SK-N-SH (cell line): Measurements from ENCODE around the gene GRIN2A. TPM values are rescaled to one million over a fixed set of nuclear protein-coding genes. Genes with fewer than 3 reads are reported as not detected.

ENCODE experiments used
- CTCF ChIA-PET: fragments of 300-600, 350-600 bp; formaldehyde crosslinking; extraction: SDS; loops from one replicate; lab custom pipeline; 2021; lab: Yijun Ruan, JAX
- POLR2A ChIA-PET: fragments of 350-600 bp; sonication (Branson Sonifier 250); formaldehyde crosslinking; extraction: SDS; loops from one replicate; lab custom pipeline; 2020; ENCODE audit warnings: antibody characterized with exemption, inconsistent platforms; lab: Yijun Ruan, JAX
- DNase-seq: peaks from one replicate; pipeline ENCODE4 v3.0.0; 2012
- H2AFZ ChIP-seq: fragments of 200-600 bp; sonication (generic); 2 replicates; pipeline ENCODE4 v1.8.1; 2016; ENCODE audit warnings: antibody characterized with exemption, mild to moderate bottlenecking, low read depth
- H3F3A ChIP-seq: fragments of 200-600 bp; sonication (generic); replicated peaks from 2 replicates; pipeline ENCODE3; 2016; ENCODE audit warnings: antibody characterized with exemption, mild to moderate bottlenecking; ENCODE audit not compliant: insufficient read depth
- H3K27ac ChIP-seq, 2 experiments: fragments of 200-500 bp in 1 of 2; fragments of 200-600 bp in 1 of 2; sonication (Bioruptor generic) in 1 of 2; sonication (generic), shearing (Covaris generic) in 1 of 2; 2 replicates each; pipeline versions ENCODE4 v1.5.1 to v1.6.1; 2014 to 2016; ENCODE audit warnings: low read depth in 2 of 2, inconsistent platforms in 1 of 2, low read length in 1 of 2, mild to moderate bottlenecking in 1 of 2, mixed read lengths in 1 of 2
- H3K27me3 ChIP-seq: fragments of 200-600 bp; sonication (generic), shearing (Covaris generic); 2 replicates; pipeline ENCODE4 v1.6.1; 2016; ENCODE audit warnings: mixed run types; ENCODE audit not compliant: insufficient read depth
- H3K36me3 ChIP-seq, 2 experiments: fragments of 200-500 bp in 1 of 2; fragments of 200-600 bp in 1 of 2; sonication (Bioruptor generic) in 1 of 2; sonication (generic) in 1 of 2; replicated peaks in 1 of 2; 2 replicates each; pipeline versions ENCODE3 to v1.5.1; 2014 to 2016; ENCODE audit warnings: low read length in 1 of 2, mild to moderate bottlenecking in 1 of 2; ENCODE audit not compliant: insufficient read depth in 2 of 2, control insufficient read depth in 1 of 2
- H3K4me1 ChIP-seq, 2 experiments: fragments of 200-500 bp in 1 of 2; fragments of 200-600 bp in 1 of 2; sonication (Bioruptor generic) in 1 of 2; sonication (generic), shearing (Covaris generic) in 1 of 2; 2 replicates each; pipeline versions ENCODE4 v1.5.1 to v1.6.1; 2014 to 2016; ENCODE audit warnings: low read depth in 1 of 2, low read length in 1 of 2, mixed run types in 1 of 2; ENCODE audit not compliant: insufficient read depth in 2 of 2, control insufficient read depth in 1 of 2
- H3K4me2 ChIP-seq: fragments of 200-600 bp; sonication (generic), shearing (Covaris generic); 2 replicates; pipeline ENCODE4 v1.6.1; 2017; ENCODE audit warnings: mixed run types
- H3K4me3 ChIP-seq, 2 experiments: fragments of 200-500 bp in 1 of 2; fragments of 200-600 bp in 1 of 2; sonication (Bioruptor generic) in 1 of 2; sonication (generic), shearing (Covaris generic) in 1 of 2; 2 replicates each; pipeline versions ENCODE4 v1.5.1 to v1.8.1; 2014 to 2016; ENCODE audit warnings: low read depth in 2 of 2, inconsistent platforms in 1 of 2, low read length in 1 of 2, mild to moderate bottlenecking in 1 of 2, mixed read lengths in 1 of 2, moderate library complexity in 1 of 2
- H3K79me2 ChIP-seq: fragments of 200-600 bp; sonication (generic); 2 replicates; pipeline ENCODE4 v1.8.1; 2017; ENCODE audit warnings: mild to moderate bottlenecking; ENCODE audit not compliant: insufficient read depth
- H3K9ac ChIP-seq: fragments of 200-600 bp; sonication (generic); 2 replicates; pipeline ENCODE4 v1.6.1; 2017; ENCODE audit warnings: mixed run types
- H3K9me2 ChIP-seq: fragments of 200-600 bp; sonication (generic); 2 replicates; pipeline ENCODE4 v1.6.1; 2017; ENCODE audit warnings: mixed run types
- H3K9me3 ChIP-seq: fragments of 200-600 bp; sonication (generic); 2 replicates; pipeline ENCODE4 v1.6.1; 2017; ENCODE audit warnings: mixed run types, mild to moderate bottlenecking, moderate library complexity
- H4K20me1 ChIP-seq: fragments of 200-600 bp; sonication (generic); 2 replicates; pipeline ENCODE4 v1.6.1; 2017; ENCODE audit warnings: mild to moderate bottlenecking, mixed run types; ENCODE audit not compliant: insufficient read depth
- CTCF ChIP-seq: fragments of 200-600 bp; sonication (generic); IDR thresholded peaks from 2 replicates; pipeline ENCODE4 v1.6.1; 2017; ENCODE audit warnings: antibody characterized with exemption, mild to moderate bottlenecking, moderate library complexity
- EZH2phosphoT487 ChIP-seq: fragments of 200-600 bp; sonication (generic); IDR thresholded peaks from 2 replicates; pipeline ENCODE4 v1.6.1; 2017; ENCODE audit warnings: low read depth, mixed run types, mild to moderate bottlenecking, antibody characterized with exemption, moderate library complexity, borderline replicate concordance
- IRF3 ChIP-seq: fragments of 150-350 bp; IDR thresholded peaks from 2 replicates; pipeline ENCODE4 v1.6.1; 2016; ENCODE audit warnings: mild to moderate bottlenecking, low read depth, low read length
- MAX ChIP-seq: IDR thresholded peaks from 2 replicates; pipeline ENCODE4 v1.4.0; 2012; ENCODE audit warnings: low read depth
- MXI1 ChIP-seq: IDR thresholded peaks from 2 replicates; pipeline ENCODE4 v1.6.1; 2012; ENCODE audit warnings: mild to moderate bottlenecking, low read depth, low read length, improper control_type of control experiment
- NFIC ChIP-seq: IDR thresholded peaks from 2 replicates; pipeline ENCODE4 v1.4.0; 2012; ENCODE audit warnings: borderline replicate concordance
- NRF1 ChIP-seq: IDR thresholded peaks from 2 replicates; pipeline ENCODE4 v1.6.1; 2012; ENCODE audit warnings: low read depth, mild to moderate bottlenecking, low read length
- PBX3 ChIP-seq: IDR thresholded peaks from 2 replicates; pipeline ENCODE4; 2012
- RAD21 ChIP-seq: IDR thresholded peaks from 2 replicates; pipeline ENCODE4 v1.6.1; 2012; ENCODE audit warnings: mild to moderate bottlenecking, low read length
- RFX5 ChIP-seq: IDR thresholded peaks from 2 replicates; pipeline ENCODE4 v1.6.1; 2012; ENCODE audit warnings: mild to moderate bottlenecking, improper control_type of control experiment, low read length
- TAF1 ChIP-seq: IDR thresholded peaks from 2 replicates; pipeline ENCODE4 v1.6.1; 2012; ENCODE audit warnings: low read depth, mild to moderate bottlenecking, low read length, moderate library complexity, borderline replicate concordance
- TCF12 ChIP-seq: IDR thresholded peaks from 2 replicates; pipeline ENCODE4 v1.4.0; 2012
- TEAD4 ChIP-seq: IDR thresholded peaks from 2 replicates; pipeline ENCODE4 v1.4.0; 2012; ENCODE audit warnings: mild to moderate bottlenecking, borderline replicate concordance; ENCODE audit not compliant: insufficient read depth
- WGBS: methylation state at CpG from one replicate; pipeline ENCODE4 v1.1.6; 2017; ENCODE audit warnings: low lambda C conversion rate; 5-methylcytosine and 5-hydroxymethylcytosine counted together
- polyA plus RNA-seq, 3 experiments: library from polyadenylated mRNA; depleted of rRNA; stranded (reverse); fragments of >200 nt; gene quantifications; 2 replicates each; pipeline ENCODE4 v1.2.3, GENCODE V29; 2012

Gene GRIN2A
- polyA plus RNA-seq, 1 of the 3 experiments (the other 2 are of a cell fraction) = not detected

GRCh38 chr16:10226141-10226986, 44.1 kb upstream of the GRIN2A start:
- DNase-seq = no peak
- H3K27ac ChIP-seq = no peak overlapping the region
- CTCF ChIA-PET = interaction anchor here (0.8 to 1.0 kb wide), 2 partner anchors 44 to 388 kb away, joined by 3 read pairs; partner anchors contain the start of gene GRIN2A
- no peaks in the 10 kb centered on the region for H3K9me3 ChIP-seq
- H3K9me2 ChIP-seq = no peaks in the 10 kb centered on the region
- H3K4me3 ChIP-seq = no peak overlapping the region
- no peaks in the 10 kb centered on the region for H3K79me2 ChIP-seq
- no peaks in the 10 kb centered on the region for H3K27me3 ChIP-seq
- H3K36me3 ChIP-seq = no peaks in the 10 kb centered on the region
- H3F3A ChIP-seq = no peaks in the 10 kb centered on the region
- 31% methylated on average over 9 of the region's 9 CpGs for WGBS
- no peak overlapping the region for H3K4me2 ChIP-seq
- H4K20me1 ChIP-seq = no peaks in the 10 kb centered on the region
- TF ChIP-seq TCF12 (no peak), TAF1 (no peak), NRF1 (no peak), CTCF (no peak), MAX (no peak), MXI1 (no peak), NFIC (no peak), IRF3 (no peak), RFX5 (no peak), EZH2phosphoT487 (no peak), TEAD4 (no peak), PBX3 (no peak), RAD21 (no peak)
- TF ChIP-seq, all 33 proteins: peak for 0
- POLR2A ChIA-PET = no interaction called here
- Histone ChIP-seq H3K9ac (no peak overlapping the region), H3K4me1 (peaks cover 0 to 4% of the 10 kb centered on the region in 2 experiments; a peak in 1 of 4 replicates), H2AFZ (no peak overlapping the region)
